Measurements from ENCODE around the gene TBCCD1. TPM values are rescaled to one million over a fixed set of nuclear protein-coding genes. Genes with fewer than 3 reads are reported as not detected.

TBCCD1 gene
- total RNA-seq, 1 donor from 2014 or later = 8.7 TPM

GRCh38 chr3:186523022-186523421 lies 44.1 kb downstream of the TBCCD1 start:
- H3K36me3 Mint-ChIP-seq (ENCODE audit: low read depth, unreplicated experiment) = peaks cover 2% of the 10 kb centered on the region
- no peak overlapping the region for H3K4me2 ChIP-seq (ENCODE audit: low read length)
- peaks cover 5% of the 10 kb centered on the region for H3K27me3 ChIP-seq (ENCODE audit: insufficient read depth, low read length)
- no peaks in the 10 kb centered on the region for H4K20me1 ChIP-seq (ENCODE audit: insufficient read depth, low read length)
- no peak overlapping the region for H2AFZ ChIP-seq (ENCODE audit: low read depth, low read length)
- H3K4me3 Mint-ChIP-seq (ENCODE audit: unreplicated experiment) = no peak overlapping the region
- TF ChIP-seq CTCF (IDR thresholded peaks at IDR 0.05; ENCODE audit: insufficient read depth, low read depth, low read length) = no peak
- no peak for TF ChIP-seq EZH2 (IDR thresholded peaks at IDR 0.05; ENCODE audit: insufficient read depth, low read length)
- H3K4me3 ChIP-seq (ENCODE audit: insufficient read depth, low read depth, low read length) = no peak overlapping the region
- DNase-seq (ENCODE audit: low read depth) = no peak
- H3K27me3 Mint-ChIP-seq (ENCODE audit: low read depth, unreplicated experiment) = peaks cover 59% of the 10 kb centered on the region
- H3K79me2 ChIP-seq (ENCODE audit: insufficient read depth, low read length) = no peaks in the 10 kb centered on the region
- no peak for FAIRE-seq
- H3K9me3 Mint-ChIP-seq (ENCODE audit: unreplicated experiment) = peaks cover 2% of the 10 kb centered on the region
- no peaks in the 10 kb centered on the region for H3K36me3 ChIP-seq (ENCODE audit: insufficient read depth, low read length)
- no peaks in the 10 kb centered on the region for H3K9me3 ChIP-seq (ENCODE audit: insufficient read depth, low read depth, low read length)
- H3K27ac ChIP-seq (ENCODE audit: low read depth, low read length) = no peak overlapping the region
- no peak overlapping the region for H3K9ac ChIP-seq (ENCODE audit: low read length)
- H3K4me1 Mint-ChIP-seq (ENCODE audit: low read depth, unreplicated experiment) = no peaks in the 10 kb centered on the region
- H3K27ac Mint-ChIP-seq (ENCODE audit: unreplicated experiment) = no peak overlapping the region
- no peaks in the 10 kb centered on the region for H3K4me1 ChIP-seq (ENCODE audit: insufficient read depth, low read length)

DNA sequence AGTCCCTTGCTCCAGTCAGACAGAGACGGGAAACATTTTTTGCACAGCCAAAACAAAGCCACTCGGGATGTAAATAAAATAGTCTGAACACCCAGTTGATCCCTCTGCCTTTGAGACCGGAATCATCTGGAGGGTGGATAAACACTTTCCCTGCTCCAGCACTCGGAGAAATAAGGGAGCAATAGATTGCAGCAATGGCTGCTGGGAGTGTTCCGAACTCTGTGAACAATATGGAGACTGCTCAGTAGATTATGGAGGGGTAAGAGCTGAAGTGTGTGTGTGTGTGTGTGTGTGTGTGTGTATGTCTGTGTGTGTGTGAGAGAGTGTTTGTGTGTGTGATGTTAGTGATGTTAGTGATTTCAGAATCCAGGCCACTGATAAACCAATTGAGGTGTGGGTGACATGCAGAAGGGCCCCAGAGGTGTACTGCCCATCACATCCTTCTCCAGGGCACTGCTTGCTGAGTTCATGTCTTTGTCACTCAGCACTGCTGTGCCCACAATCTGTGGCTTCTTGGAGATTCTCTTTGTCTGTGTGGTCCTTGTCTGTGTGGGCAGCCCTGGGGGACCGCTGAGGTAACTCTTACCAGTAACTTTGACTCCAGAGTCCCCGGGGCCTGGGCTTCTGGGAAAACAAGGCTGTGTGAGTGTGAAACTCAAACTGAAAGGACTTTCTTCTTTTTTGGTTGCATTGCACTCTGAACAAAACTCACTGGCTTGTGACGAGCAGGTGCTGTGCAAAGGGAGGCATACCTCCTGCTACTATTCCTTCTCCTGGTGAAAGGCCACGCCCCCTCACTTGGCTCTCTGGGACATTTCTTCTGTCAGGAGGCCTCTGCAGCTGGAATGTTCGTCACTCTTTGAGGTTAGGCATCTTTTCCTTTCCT lies 45.9 kb downstream of the TBCCD1 start:
- Histone ChIP-seq H3K9ac (ENCODE audit: low read length) (no peak overlapping the region), H3K36me3 (ENCODE audit: insufficient read depth, low read length) (no peaks in the 10 kb centered on the region), H3K4me2 (ENCODE audit: low read length) (no peak overlapping the region), H3K4me3 (ENCODE audit: insufficient read depth, low read depth, low read length) (no peak overlapping the region), H3K79me2 (ENCODE audit: insufficient read depth, low read length) (no peaks in the 10 kb centered on the region), H3K4me1 (ENCODE audit: insufficient read depth, low read length) (no peaks in the 10 kb centered on the region), H3K9me3 (ENCODE audit: insufficient read depth, low read depth, low read length) (peaks cover 4% of the 10 kb centered on the region), H4K20me1 (ENCODE audit: insufficient read depth, low read length) (no peaks in the 10 kb centered on the region), H2AFZ (ENCODE audit: low read depth, low read length) (no peak overlapping the region), H3K27me3 (ENCODE audit: insufficient read depth, low read length) (peaks cover 11% of the 10 kb centered on the region), H3K27ac (ENCODE audit: low read depth, low read length) (no peak overlapping the region)
- no peak overlapping the region for H3K4me3 Mint-ChIP-seq (ENCODE audit: unreplicated experiment)
- peaks cover 43% of the 10 kb centered on the region for H3K27me3 Mint-ChIP-seq (ENCODE audit: low read depth, unreplicated experiment)
- FAIRE-seq = no peak
- no peak overlapping the region for H3K27ac Mint-ChIP-seq (ENCODE audit: unreplicated experiment)
- TF ChIP-seq EZH2 (IDR thresholded peaks at IDR 0.05; ENCODE audit: insufficient read depth, low read length) = no peak
- no peak for TF ChIP-seq CTCF (IDR thresholded peaks at IDR 0.05; ENCODE audit: insufficient read depth, low read depth, low read length)
- H3K4me1 Mint-ChIP-seq (ENCODE audit: low read depth, unreplicated experiment) = no peaks in the 10 kb centered on the region
- no peak for DNase-seq (ENCODE audit: low read depth)
- H3K36me3 Mint-ChIP-seq (ENCODE audit: low read depth, unreplicated experiment) = peaks cover 2% of the 10 kb centered on the region
- peaks cover 2% of the 10 kb centered on the region for H3K9me3 Mint-ChIP-seq (ENCODE audit: unreplicated experiment)

DNA sequence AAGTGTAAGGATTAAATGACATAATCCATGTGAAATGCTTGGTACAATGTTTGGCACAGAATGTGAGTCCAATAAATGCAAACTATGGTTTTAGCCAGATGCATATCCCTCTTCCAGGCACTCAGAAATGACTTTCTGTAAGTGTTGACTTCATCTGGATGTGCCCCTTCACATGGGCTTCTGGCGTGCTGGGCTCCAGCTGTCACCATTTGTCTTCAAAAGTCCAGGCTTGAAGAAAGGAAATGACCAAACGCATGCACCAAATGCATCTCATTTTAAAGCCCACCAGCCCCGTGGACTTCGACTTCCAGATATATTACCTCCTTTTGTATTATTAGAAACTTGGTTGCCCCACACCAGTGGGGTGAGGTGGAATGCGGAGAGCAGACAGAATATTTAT lies 46.7 kb downstream of the TBCCD1 start:
- Histone ChIP-seq H3K9me3 (ENCODE audit: insufficient read depth, low read depth, low read length) (peaks cover 4% of the 10 kb centered on the region), H4K20me1 (ENCODE audit: insufficient read depth, low read length) (no peaks in the 10 kb centered on the region), H3K4me1 (ENCODE audit: insufficient read depth, low read length) (no peaks in the 10 kb centered on the region), H3K9ac (ENCODE audit: low read length) (no peak overlapping the region), H3K27ac (ENCODE audit: low read depth, low read length) (no peak overlapping the region), H3K4me2 (ENCODE audit: low read length) (no peak overlapping the region), H3K27me3 (ENCODE audit: insufficient read depth, low read length) (peaks cover 13% of the 10 kb centered on the region), H3K79me2 (ENCODE audit: insufficient read depth, low read length) (no peaks in the 10 kb centered on the region), H3K4me3 (ENCODE audit: insufficient read depth, low read depth, low read length) (no peak overlapping the region), H2AFZ (ENCODE audit: low read depth, low read length) (no peak overlapping the region), H3K36me3 (ENCODE audit: insufficient read depth, low read length) (no peaks in the 10 kb centered on the region)
- no peak for FAIRE-seq
- TF ChIP-seq EZH2 (IDR thresholded peaks at IDR 0.05; ENCODE audit: insufficient read depth, low read length) (no peak), CTCF (IDR thresholded peaks at IDR 0.05; ENCODE audit: insufficient read depth, low read depth, low read length) (no peak)
- H3K36me3 Mint-ChIP-seq (ENCODE audit: low read depth, unreplicated experiment) = peaks cover 2% of the 10 kb centered on the region
- no peak overlapping the region for H3K4me3 Mint-ChIP-seq (ENCODE audit: unreplicated experiment)
- peaks cover 42% of the 10 kb centered on the region for H3K27me3 Mint-ChIP-seq (ENCODE audit: low read depth, unreplicated experiment)
- DNase-seq (ENCODE audit: low read depth) = no peak
- no peaks in the 10 kb centered on the region for H3K4me1 Mint-ChIP-seq (ENCODE audit: low read depth, unreplicated experiment)
- peaks cover 2% of the 10 kb centered on the region for H3K9me3 Mint-ChIP-seq (ENCODE audit: unreplicated experiment)
- H3K27ac Mint-ChIP-seq (ENCODE audit: unreplicated experiment) = no peak overlapping the region
